NCI-H524 treated with DMSO at 0.1 percent for 48 hours (cell line): ENCODE data around the gene RAB7B.

Source experiments
- DNase-seq: peaks from one replicate; lab custom pipeline; 2025; lab: John Stamatoyannopoulos, UW

Gene RAB7B

GRCh38 chr1:206022766-206023165, 19.6 kb upstream of the RAB7B start:
- no peak for DNase-seq

GRCh38 chr1:206021626-206022365, 18.6 kb upstream of the RAB7B start:
- no peak for DNase-seq

DNA sequence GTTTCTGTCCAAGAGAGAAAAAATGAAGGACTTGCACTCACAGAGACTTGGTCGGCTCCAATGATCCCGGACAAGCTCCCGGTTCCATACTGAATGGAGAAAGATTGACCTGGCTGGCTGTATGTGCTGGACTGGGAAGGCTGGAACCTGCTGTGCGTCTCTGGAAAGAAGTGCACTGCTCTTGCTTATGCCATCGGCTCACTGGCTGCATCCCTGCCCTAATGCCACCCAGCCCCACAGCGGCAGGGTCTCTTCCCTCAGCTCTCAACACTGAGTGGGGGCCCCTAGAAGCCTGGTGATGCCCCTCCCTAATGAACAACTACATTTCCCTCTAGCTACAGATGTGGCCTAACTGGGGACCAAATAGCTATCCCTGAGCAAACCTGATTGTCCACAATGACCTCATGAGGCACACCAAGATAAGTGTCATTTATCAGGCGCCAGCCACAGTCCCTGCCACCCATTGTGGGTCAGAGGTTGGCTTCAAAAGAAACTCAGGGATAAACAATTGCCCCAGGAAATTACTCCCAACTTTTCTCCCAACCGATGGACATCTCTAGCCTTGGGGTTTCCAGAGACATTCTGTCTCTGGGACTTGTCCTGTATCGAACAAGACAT, 17.9 kb upstream of the RAB7B start:
- DNase-seq = no peak

GRCh38 chr1:206020393-206021007, 17.3 kb upstream of the RAB7B start:
- no peak for DNase-seq

GRCh38 chr1:206015071-206015470, 11.9 kb upstream of the RAB7B start:
- no peak for DNase-seq

DNA sequence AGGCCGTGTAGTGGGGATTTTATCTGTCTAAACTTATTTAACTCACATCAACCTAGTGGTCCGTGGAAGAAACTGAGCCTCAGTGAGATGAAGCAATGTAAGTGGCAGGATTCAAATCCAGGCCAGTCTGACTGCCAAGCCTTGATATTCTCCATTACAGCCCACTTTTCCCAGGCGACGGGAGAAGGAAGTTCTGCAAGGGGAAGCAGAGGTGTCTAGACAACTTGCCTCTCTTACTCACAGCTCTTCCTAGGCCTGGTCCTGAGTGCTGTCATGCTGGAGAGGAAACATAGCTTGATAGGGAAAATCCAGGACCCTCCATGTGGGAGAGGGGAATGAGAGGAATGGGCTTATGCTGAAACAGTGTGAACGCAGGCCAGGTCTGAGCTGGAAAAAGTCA, 11.4 kb upstream of the RAB7B start:
- no peak for DNase-seq

DNA sequence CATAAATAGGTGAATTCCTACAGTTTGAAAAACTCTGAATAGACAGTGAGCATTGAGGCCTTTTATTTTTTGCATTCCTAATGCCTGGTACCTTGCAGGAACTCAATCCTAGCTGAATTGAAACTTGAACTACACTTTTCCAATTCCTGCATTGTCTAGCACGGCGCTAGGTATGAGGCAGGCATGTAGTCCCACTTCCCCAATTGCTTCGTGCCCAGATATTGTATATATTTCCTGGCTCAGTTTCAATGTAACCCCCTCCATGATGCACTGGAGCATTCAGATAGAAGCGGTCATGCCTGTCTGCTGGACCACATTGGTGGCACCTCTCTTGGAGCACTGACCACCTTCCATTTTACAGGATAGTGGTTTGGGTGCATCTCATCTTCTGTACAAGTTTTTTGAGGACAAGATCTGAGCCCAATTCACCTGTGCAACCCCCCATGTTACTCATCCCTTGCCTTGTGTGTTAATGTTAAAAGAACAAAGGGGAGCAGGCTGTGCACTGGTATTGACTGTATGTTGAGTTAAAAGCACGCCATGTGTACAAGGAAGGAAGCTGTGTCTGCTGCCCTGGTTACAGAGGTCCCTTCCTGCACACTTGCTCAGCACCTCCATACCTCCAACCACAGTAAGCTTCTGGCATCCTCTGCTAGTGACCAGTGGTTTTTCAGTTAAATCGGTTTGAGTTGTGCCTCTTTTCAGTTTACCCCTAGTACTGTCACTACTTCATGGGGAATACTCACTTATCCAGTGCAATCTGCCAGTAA, 10.0 kb upstream of the RAB7B start:
- DNase-seq = no peak

DNA sequence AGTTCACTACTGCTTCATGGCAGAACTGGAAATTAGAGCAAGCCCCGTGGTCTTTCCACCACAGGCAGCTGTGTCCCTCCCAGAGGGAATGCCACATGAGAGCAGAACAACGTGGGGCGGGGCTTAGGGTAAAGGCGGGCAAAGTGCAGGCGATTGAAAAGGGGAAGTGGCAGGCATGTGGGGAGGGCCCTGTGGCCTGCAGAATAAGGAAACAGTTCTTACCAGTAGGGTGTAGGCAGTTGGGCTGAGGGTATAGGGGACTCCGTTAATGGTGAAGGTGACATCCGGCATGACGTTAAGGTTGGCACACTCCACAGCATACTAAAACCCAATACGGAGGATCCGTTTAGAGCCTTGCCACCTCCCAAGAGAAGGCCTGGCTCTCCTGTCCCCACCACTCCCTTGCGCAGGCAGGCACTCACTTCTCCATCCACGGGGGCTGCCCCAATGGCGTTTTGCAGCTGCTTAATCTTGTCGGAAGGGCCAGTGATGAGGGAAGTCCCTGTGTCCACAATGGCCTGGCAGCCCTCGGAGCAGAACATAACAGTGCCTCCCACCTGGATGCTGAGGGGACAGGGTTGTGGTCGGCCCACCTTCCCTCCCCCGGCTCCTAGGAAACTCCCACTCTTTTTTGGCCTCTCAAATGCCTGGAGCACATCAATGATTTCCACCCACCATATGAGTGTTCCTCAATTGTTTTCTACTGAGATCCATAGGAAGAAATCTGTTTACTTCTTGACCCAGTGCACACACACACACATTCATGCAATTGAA, 9.1 kb upstream of the RAB7B start:
- DNase-seq = no peak

GRCh38 chr1:206011057-206011456, 7.9 kb upstream of the RAB7B start:
- DNase-seq = no peak

GRCh38 chr1:206010060-206010459, 6.9 kb upstream of the RAB7B start:
- no peak for DNase-seq

DNA sequence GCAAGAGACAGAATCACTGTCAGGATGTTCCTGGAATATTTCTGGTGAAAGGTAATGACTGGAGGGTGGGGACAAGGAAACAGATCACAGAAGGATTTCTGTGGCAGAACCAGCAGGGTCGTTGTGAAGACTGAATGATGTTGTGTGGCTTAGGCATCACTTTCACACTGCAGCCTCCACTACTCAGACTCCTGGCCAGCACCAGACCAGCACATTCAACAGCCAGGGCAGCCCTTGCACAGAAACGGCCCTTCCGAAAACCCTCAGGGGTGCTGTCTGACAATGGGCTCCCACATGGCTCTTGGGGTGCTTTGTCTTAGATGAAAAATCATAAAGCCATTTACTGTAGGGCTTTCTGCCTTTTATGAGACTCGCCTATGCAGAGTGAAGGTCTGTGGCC, 3.8 kb upstream of the RAB7B start:
- no peak for DNase-seq

- no peak for DNase-seq
Observed at GRCh38 chr1:206005778-206006180, 2.6 kb upstream of the RAB7B start.

GRCh38 chr1:206005234-206005633, 2.0 kb upstream of the RAB7B start:
- DNase-seq = no peak

- DNase-seq = no peak
Observed at GRCh38 chr1:206004826-206005225, 1.6 kb upstream of the RAB7B start.

DNA sequence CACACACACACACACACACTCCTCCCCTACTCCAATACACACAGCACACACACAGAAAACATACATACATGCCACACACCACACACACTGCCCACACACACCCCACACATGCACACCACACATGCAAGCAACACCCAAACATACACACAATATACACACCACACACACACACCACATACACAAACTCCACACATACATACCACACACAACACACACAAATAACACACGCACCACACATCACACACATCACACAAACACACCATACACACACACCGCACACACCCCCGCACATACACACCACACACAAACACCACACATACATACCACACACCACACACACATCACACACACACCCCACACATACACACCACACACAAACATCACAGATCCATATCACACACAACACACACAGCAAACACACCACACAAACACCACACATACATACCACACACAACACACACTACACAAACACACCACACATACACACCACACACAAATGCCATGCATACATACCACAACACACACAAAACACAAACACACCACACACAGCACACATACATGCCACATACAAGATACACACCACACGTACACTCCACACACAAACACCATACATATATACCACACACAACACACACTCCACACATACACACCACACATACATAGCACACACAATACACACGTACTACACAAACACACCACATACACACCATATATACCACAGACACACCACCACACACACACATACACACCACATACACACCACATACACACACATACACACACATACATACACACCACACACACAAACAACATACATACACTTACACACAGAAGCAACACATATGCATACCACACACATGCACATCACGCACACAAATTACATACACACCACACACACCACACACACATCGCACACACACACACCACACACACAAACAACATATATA, 932 bp upstream of the RAB7B start:
- DNase-seq = no peak

DNA sequence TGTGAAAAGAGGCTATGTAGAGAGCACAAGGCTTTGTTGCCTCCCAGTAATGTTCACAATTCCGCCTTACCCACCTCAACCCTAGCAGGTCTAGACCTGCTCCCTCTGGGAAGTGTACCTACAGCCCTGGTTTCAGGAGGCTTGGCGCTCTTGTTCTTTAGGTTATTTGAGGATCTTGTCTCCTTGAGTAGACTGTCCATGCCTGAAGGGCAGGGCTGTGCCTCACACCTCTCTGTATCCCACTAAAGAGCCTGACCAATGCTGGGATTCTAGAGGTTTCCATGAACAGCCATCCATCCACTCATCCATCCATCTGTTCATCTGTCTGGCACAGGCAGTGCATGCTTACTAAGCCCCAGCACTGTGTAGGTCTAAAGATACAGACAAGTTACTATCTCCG, 1.0 kb downstream of the RAB7B start:
- DNase-seq = no peak

GRCh38 chr1:206001476-206001888, 1.7 kb downstream of the RAB7B start:
- DNase-seq = no peak

DNA sequence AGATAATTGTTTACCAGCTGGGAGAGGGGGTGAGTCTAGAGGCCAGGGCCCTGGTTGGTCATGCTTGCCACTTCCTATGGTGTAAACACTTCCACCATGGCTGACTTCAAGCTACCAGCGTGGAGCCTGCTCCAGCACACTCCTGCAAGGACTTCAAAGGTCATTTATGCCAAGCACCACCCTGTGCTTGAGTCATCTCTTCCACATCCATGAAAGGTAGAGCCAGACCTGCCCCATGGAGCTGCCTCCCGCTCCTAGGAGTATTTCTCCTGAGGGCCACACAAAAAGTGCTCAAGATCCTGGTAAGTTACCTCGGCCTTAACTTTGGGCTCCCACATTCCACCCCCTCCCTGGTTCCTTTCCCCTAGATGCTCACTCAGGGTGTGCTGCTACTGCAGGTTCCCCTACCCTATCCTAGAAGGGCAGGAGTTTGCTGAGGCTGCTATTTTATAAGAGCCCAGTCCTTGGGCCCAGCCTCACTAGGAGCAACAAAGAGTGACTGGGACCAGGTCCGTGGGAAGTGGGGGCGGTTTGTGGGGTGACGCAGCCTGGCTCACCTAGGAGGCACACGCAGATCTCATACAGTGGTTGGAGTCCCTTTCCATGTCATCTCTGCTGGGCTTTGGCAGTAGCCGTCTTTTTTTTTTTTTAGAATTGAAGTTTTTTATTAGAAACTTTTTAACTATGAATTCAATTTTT, 2.4 kb downstream of the RAB7B start:
- no peak for DNase-seq

DNA sequence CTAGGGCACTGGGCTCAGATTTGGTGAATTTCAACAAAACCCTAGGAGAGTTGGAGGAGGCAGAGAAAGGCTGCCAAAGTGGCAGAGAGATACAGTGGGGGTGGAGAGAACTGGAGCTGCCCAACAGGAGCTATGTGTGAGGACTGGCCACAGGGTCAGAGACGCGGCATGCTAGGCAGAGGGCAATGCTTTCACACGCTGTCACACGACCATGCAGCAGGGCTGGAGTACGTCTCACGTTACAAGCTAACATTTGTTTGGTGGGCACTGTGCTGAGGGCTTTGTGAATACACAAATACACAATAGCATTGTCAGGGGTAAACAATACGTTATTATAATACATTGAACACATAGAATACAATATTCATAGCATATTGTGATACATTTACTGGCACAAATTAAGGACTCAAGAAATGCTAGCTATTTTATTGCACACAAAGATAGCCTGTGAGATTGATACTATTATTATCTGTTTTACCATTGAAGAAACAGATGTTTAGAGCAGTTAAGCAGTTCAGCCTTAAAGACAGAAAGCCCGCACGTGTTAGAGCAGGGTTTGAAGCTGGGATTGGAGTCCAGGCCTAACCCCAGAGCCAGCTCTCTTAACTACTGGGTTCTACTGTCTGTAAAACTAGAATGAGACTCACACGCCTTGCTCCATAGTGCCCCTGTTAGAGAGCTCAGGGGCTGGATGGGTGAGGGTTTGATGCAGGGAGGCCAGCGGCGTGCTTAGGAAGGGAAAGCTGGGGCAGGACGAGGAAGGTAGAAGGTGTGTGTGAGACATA, 4.5 kb downstream of the RAB7B start:
- DNase-seq = no peak
